Fibroblast of lung (primary cell): Measurements from ENCODE around the gene CAPN13.

Experiments used
- EZH2 ChIP-seq: IDR thresholded peaks from 2 replicates; pipeline ENCODE4 v1.5.1; 2012; ENCODE audit warnings: low read length, control low read depth, mild to moderate bottlenecking; ENCODE audit errors: missing control alignments
- TF ChIP-seq, protein P1 (sequence below), 2 donors: IDR thresholded peaks in 1 of 2; conservative IDR thresholded peaks in 1 of 2; 1 replicate in 1 of 2; 2 replicates in 1 of 2; pipeline ENCODE4 v1.5.1; 2011 to 2012; ENCODE audit warnings: low read length in 2 of 2, control low read depth in 1 of 2, inconsistent platforms in 1 of 2, low read depth in 1 of 2, mild to moderate bottlenecking in 1 of 2

DNA sequence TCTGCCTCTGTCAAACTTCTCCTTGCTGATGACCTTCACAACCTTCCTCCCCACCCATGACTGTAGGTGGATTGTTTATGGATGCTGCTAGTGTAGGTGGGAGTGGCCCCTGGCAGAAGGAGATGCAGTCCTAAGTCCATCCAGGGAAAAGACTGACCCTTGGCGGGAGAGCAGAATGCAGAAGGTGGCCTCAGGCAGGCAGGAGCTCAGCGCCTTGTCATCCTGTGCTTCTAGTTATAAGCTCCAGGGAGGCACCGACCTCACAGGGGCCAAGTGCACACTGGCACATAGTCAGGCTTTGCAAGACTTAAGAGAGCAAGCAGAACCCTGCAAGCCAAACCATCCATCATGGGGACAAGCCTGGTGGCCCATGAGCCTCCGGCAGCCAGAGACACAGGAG, 74.4 kb downstream of the CAPN13 start:
- TF ChIP-seq, protein P1, sequence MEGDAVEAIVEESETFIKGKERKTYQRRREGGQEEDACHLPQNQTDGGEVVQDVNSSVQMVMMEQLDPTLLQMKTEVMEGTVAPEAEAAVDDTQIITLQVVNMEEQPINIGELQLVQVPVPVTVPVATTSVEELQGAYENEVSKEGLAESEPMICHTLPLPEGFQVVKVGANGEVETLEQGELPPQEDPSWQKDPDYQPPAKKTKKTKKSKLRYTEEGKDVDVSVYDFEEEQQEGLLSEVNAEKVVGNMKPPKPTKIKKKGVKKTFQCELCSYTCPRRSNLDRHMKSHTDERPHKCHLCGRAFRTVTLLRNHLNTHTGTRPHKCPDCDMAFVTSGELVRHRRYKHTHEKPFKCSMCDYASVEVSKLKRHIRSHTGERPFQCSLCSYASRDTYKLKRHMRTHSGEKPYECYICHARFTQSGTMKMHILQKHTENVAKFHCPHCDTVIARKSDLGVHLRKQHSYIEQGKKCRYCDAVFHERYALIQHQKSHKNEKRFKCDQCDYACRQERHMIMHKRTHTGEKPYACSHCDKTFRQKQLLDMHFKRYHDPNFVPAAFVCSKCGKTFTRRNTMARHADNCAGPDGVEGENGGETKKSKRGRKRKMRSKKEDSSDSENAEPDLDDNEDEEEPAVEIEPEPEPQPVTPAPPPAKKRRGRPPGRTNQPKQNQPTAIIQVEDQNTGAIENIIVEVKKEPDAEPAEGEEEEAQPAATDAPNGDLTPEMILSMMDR (conservative IDR thresholded peaks at IDR 0.05 in 1 of 2, IDR thresholded peaks at IDR 0.05 in 1 of 2; ENCODE audit: low read depth in 1 of 2, low read length in 2 of 2): no peak
- no peak for TF ChIP-seq EZH2
